Activated naive CD4-positive, alpha-beta T cell treated with anti-CD3 and anti-CD28 coated beads, Interleukin-2, amount 10 ng/mL, durations not matched to agents 7 days and 5 days (primary cell): ENCODE results near the gene ULBP2.
"Not testable (repeated sequence)": the region's sequence is repeated elsewhere in the genome, so short reads cannot be mapped to it uniquely, and the experiment has no call there.

Experiments used
- CTCF ChIA-PET: fragments of 350-600 bp; sonication (Branson Sonifier 250); formaldehyde crosslinking; loops from one replicate; lab custom pipeline; 2021; ENCODE audit warnings: antibody characterized with exemption; lab: Charles Lee
- DNase-seq: peaks from one replicate; pipeline ENCODE4 v3.0.0-alpha.2; 2020
- H3K27ac Mint-ChIP-seq: one replicate; pipeline ENCODE4 v1.8.0; 2021; ENCODE audit warnings: mild to moderate bottlenecking, moderate library complexity, mixed read lengths
- H3K27me3 Mint-ChIP-seq: one replicate; pipeline ENCODE4 v1.8.0; 2021; ENCODE audit warnings: mild to moderate bottlenecking, mixed read lengths
- H3K36me3 Mint-ChIP-seq: one replicate; pipeline ENCODE4 v1.8.0; 2021; ENCODE audit warnings: mixed read lengths
- H3K4me1 Mint-ChIP-seq: one replicate; pipeline ENCODE4 v1.8.0; 2021; ENCODE audit warnings: mixed read lengths
- H3K4me3 Mint-ChIP-seq: one replicate; pipeline ENCODE4 v1.8.0; 2021; ENCODE audit warnings: mild to moderate bottlenecking, moderate library complexity, mixed read lengths
- H3K9me3 Mint-ChIP-seq: one replicate; pipeline ENCODE4 v1.8.0; 2021; ENCODE audit warnings: mixed read lengths

ULBP2 gene

GRCh38 chr6:149990661-149991471 lies 49.1 kb downstream of the ULBP2 start:
- Mint-ChIP-seq H3K27me3 (peaks cover 99% of the 10 kb centered on the region), H3K36me3 (peaks cover 6% of the 10 kb centered on the region), H3K27ac (peak overlapping the region; percentile 78), H3K4me1 (peaks cover 38% of the 10 kb centered on the region), H3K9me3 (peaks cover 8% of the 10 kb centered on the region), H3K4me3 (peak overlapping the region; percentile 68)
- CTCF ChIA-PET: no interaction called here
- DNase-seq: peak; percentile 48

- Mint-ChIP-seq H3K27ac (peak overlapping the region; percentile 78), H3K27me3 (peaks cover 99% of the 10 kb centered on the region), H3K4me1 (peaks cover 38% of the 10 kb centered on the region), H3K4me3 (peak overlapping the region; percentile 68)
- CTCF ChIA-PET, H3K9me3 Mint-ChIP-seq, H3K36me3 Mint-ChIP-seq: not testable (repeated sequence)
- peak; percentile 31 for DNase-seq
Measured at GRCh38 chr6:149991472-149991795, 49.6 kb downstream of the ULBP2 start.

DNA sequence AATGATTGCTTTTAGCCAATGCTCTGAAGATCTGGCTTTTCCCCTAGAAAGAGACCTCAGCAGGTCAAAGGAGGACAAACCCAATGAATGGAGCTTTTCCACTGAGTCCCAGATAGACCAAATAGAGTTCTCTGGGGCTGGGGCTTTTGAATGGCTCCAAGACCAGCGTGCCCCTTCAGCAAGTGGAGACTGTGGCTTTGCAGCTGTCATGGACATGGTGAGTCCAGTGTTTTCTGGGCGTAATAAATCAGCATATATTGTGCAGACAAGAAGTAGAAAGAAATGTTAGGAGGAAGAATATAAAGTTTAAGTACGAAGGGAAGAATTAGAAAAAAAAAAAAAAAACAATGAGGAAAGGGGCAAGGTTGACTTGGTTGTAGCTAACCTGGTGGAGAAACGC lies 50.0 kb downstream of the ULBP2 start:
- peaks cover 6% of the 10 kb centered on the region for H3K36me3 Mint-ChIP-seq
- CTCF ChIA-PET: no interaction called here
- peaks cover 8% of the 10 kb centered on the region for H3K9me3 Mint-ChIP-seq
- peak overlapping the region; percentile 68 for H3K4me3 Mint-ChIP-seq
- DNase-seq: no peak
- peaks cover 38% of the 10 kb centered on the region for H3K4me1 Mint-ChIP-seq
- no peak overlapping the region for H3K27ac Mint-ChIP-seq
- H3K27me3 Mint-ChIP-seq: peaks cover 97% of the 10 kb centered on the region

DNA sequence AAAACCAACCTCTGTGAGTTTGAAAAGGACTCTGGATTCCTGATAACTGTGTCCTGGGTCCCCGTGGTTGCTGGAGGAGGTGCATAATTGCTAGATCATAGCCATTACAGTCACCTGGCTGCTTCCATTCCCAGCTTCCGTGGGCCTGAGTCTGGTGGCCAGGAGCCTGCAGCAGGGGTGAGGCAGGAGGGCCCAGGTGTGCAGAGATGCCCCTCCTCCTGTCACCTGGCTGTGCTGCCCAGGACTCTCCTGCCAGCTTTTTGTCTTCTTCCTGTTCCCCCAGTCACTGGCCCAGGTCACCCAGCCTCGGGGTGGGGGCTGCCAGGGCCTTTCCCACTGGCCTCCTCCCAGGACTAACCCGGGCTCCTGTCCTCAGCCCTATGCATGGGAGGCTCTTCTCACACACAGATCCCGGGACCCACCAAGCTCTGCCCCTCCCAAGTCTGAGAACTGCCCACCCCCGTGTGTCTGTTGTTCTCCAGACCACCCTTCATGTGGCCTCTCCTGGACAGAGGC lies 53.5 kb downstream of the ULBP2 start:
- no peaks in the 10 kb centered on the region for H3K9me3 Mint-ChIP-seq
- peaks cover 5% of the 10 kb centered on the region for H3K36me3 Mint-ChIP-seq
- no peak for DNase-seq
- no peak overlapping the region for H3K27ac Mint-ChIP-seq
- CTCF ChIA-PET: no interaction called here
- H3K27me3 Mint-ChIP-seq: peaks cover 95% of the 10 kb centered on the region
- H3K4me3 Mint-ChIP-seq: no peak overlapping the region
- peaks cover 20% of the 10 kb centered on the region for H3K4me1 Mint-ChIP-seq

GRCh38 chr6:149995971-149996370 lies 54.2 kb downstream of the ULBP2 start:
- no peak overlapping the region for H3K27ac Mint-ChIP-seq
- CTCF ChIA-PET: interaction anchor here (0.9 kb wide), 1 partner anchor 11 kb away, joined by 3 read pairs; no protein-coding TSS in a partner anchor
- H3K9me3 Mint-ChIP-seq: no peaks in the 10 kb centered on the region
- peaks cover 21% of the 10 kb centered on the region for H3K4me1 Mint-ChIP-seq
- peaks cover 95% of the 10 kb centered on the region for H3K27me3 Mint-ChIP-seq
- peaks cover 4% of the 10 kb centered on the region for H3K36me3 Mint-ChIP-seq
- H3K4me3 Mint-ChIP-seq: no peak overlapping the region
- no peak for DNase-seq
